Measurements from ENCODE around the gene SYNPR. TPM values are rescaled to one million over a fixed set of nuclear protein-coding genes. Genes with fewer than 3 reads are reported as not detected.

Gene SYNPR
- total RNA-seq, 1 donor from 2014 or later = not detected

- DNase-seq (ENCODE audit: low read depth in 2 of 2) = no peak
These were observed 26.3 kb downstream of the SYNPR start for GRCh38 chr3:63304421-63304820.

- no peak for DNase-seq (ENCODE audit: low read depth in 2 of 2)
These were observed 30.0 kb downstream of the SYNPR start for GRCh38 chr3:63308072-63308471.

- DNase-seq (ENCODE audit: low read depth in 2 of 2) = no peak
These were observed 31.7 kb downstream of the SYNPR start for GRCh38 chr3:63309768-63310167.

DNA sequence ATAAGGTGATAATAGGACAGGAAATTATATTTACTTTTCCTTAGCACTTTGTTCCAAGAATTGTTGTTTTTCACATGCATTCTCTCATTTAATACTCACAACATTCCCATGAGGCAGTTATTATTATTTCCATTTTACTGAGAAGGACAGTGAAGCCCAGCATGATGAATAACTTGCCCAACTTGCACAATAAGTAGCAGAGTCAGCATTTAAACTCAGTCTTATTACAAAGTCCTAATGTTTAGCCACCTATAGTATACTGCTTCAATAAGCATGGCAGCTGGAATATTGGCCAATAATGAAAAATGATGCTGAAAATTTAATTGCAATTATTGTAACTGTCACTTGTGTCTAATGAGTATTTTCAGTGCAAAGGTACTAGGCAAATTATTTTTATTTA is 45.7 kb downstream of the SYNPR start:
- no peak for DNase-seq (ENCODE audit: low read depth in 2 of 2)

DNA sequence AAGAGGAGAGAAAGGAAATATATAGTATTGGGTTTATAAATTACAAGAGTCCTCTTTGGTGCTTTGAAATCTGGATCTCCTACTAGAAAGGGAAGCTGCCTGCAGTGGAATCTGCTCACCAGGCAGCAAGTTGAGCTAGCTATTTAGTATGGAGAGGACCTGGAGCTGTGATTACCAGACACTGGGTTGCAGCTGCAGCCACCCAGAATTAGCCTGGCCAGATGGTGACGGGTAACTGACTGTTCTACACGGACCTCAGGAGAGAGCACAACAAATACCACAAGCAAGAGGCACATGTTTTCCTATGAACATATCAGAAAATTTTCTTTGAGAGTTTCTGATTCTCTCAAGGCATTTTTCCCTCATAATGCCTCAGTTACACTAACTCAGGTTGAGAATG is 46.5 kb downstream of the SYNPR start:
- no peak for DNase-seq (ENCODE audit: low read depth in 2 of 2)

DNA sequence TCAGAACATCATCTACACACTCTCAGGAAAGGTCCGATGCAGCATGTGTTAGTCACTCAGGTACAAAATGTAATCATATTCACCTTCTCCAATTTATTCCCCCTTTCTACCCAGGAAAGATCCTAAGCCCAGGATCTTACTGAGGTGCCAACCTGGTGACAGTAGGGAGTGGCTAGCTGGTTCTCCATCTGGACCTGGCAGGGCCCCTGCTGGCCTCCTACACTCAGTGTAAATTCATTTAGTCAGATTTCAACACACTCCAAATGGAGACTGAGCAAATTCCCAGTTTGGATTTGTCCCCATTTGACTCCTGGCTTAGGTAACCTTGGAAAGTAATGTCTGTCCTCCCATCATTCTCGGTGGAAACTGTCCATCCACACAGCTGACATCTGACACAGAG is 47.3 kb downstream of the SYNPR start:
- no peak for DNase-seq (ENCODE audit: low read depth in 2 of 2)

DNA sequence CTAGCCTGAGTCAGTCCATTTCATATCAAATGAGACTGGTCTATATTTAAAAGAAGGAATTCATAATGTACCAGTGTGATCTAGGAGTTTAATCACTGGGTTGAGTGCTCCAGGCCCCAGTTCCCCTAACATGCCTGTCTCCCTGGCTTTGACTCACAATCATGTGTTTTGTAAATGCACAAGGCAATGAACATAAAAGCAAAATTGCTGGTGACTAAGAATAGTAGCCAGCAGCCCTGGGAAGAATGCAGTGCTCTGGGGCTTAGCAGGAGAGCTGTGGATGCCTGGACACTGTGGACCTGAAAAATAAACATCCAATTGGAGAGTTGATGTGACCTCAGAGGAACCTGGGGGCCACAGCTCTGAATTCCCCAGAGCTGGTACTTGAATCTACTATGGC is 50.3 kb downstream of the SYNPR start:
- DNase-seq (ENCODE audit: low read depth in 2 of 2) = no peak

DNA sequence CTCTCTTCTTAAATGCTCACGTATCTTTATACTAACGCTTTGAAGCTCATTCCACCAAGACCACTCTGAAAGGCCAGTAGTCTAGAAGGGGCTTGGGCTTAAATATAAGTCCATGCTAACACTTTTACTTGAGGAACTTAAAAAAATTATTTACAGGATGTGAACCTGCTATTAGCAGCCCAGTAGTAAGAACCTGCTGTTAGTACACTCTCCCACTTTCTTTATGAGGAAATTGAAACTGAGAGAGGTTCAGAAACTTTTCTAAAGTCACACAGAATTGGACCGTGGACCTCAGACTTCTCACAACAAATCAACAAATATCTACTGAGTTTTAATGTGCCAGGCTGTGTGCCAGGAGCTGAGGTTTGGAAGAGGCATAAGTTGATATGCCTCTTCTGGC is 53.4 kb downstream of the SYNPR start:
- DNase-seq (ENCODE audit: low read depth in 2 of 2) = no peak

DNA sequence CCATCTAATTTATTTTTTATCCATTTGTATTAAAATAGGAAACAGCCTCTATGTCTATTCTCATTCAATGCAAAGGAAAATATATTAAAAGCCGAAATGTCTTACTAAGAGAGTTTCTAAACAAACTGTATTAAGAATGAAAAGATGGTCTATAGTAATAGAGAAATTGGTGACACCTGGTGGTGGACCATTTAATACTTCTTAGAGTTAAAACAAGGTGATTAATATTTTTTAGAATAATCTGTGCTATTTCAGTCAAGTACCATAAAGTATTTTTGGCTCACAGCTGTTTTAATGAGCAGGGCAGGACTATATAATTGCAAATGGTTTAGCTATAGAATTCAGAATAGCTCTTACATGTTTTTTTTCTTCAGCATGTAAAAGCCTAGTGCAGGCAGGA is 55.7 kb downstream of the SYNPR start:
- peak; percentile 15 to 36 for DNase-seq (ENCODE audit: low read depth in 2 of 2)

DNA sequence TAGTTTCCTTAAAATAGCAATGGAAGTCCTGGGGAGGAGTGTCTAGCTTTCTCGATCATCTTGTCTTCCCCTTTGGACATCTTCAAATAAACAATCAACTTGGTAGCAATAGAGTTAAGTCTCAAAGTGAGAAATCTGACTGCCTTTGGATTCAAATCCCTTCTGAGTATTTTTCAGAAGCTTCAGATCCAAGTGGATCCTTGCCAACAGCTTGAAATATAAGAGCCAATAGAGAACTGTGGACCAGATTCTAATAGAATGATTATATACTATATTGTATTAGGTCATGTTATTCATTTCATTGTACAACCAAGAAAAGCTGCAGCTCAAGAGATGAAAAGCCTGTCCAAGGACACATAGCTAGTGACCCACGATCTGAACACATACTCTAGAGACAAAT is 60.2 kb downstream of the SYNPR start:
- no peak for DNase-seq (ENCODE audit: low read depth in 2 of 2)

GRCh38 chr3:63343674-63344073 is 65.6 kb downstream of the SYNPR start:
- DNase-seq (ENCODE audit: low read depth in 2 of 2) = peak; percentile 87 to 93

- no peak for DNase-seq (ENCODE audit: low read depth in 2 of 2)
These were observed 66.6 kb downstream of the SYNPR start for GRCh38 chr3:63344661-63345060.

DNA sequence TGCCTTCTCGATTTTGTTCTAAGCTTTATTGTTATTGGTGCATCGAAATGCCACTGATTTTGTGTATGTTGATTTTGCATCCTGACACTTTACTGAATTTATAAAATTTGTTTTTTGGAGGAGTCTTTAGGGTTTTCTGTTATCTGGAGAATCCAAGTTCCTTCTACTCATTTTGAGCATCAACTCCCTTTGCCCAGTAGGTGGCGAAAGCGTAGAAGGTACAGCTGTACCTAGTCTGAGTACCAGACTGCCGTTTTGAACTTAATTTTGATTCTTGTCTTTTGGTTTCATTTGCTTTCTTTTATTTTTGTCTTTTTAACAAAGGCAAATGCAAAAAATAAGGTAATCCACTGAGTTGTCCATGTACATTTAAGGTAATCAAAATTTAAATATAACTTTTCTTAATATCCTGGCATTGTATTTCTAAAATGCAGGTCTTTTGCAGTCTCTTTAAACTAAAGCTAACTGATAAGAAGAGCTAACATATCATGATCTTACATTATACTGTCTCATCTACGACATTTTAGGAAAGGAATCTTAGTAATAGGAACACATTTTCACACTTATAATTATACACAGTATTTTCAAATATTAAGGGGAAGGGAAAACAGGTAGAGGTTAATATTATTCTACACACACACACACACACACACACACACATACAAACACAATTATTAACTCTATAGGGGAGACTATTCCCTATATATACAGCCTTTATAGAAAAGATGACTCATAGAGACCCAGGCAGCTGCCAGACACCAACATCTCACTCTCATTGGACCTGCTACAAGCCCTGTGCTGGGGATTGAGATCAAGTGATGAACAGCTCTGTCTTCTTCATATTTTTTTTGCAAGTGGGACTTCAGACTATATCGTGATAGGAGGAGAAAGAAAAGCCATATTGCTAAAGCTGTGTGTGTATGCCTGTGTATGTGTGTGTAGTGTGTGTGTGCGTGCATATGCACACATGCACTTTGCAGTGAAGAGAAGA is 71.8 kb downstream of the SYNPR start:
- DNase-seq (ENCODE audit: low read depth in 2 of 2) = peak; percentile 70 to 71

DNA sequence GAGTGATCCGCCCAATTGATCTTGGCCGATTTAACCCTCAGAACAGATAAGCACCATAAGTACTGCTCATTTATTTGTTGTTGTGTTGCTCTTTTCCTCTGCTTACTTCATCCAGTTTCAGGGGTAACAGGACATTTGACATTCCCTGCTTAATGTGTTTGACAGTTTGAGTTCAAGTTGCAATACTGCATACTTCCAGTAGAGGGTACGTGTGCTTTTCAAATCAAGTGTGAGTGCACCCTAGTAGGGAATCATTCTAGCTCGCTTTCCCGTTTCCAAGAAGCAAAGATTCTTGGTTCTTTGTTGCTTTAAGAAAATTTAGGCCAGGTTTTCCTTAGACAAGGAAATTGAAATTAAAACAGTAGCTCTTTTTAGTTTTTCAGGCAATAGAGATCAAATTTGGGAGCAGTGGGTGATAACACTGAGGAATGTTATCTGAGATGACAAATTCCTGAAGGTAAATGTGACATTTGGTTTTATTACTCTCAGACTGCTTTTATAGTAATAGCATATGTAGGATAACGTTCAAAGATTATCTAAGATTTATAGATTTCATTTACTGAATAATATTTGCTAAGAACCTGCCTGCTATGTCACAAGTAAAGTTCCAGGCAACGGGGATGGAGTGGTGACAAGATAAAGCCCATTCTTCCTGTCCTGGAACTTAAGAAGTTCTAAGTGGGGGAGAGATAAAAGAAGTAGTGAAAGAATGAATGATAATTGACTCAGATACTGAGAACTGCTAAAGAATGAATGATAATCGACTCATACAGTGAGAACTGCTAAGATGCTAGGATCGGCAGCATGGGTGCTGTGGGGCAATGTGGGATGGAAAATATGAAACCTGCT is 73.3 kb downstream of the SYNPR start:
- peak; percentile 70 to 72 for DNase-seq (ENCODE audit: low read depth in 2 of 2)

GRCh38 chr3:63352008-63352279 is 73.8 kb downstream of the SYNPR start:
- no peak for DNase-seq (ENCODE audit: low read depth in 2 of 2)

- DNase-seq (ENCODE audit: low read depth in 2 of 2) = no peak
These were observed 75.3 kb downstream of the SYNPR start for GRCh38 chr3:63353383-63353782.

DNA sequence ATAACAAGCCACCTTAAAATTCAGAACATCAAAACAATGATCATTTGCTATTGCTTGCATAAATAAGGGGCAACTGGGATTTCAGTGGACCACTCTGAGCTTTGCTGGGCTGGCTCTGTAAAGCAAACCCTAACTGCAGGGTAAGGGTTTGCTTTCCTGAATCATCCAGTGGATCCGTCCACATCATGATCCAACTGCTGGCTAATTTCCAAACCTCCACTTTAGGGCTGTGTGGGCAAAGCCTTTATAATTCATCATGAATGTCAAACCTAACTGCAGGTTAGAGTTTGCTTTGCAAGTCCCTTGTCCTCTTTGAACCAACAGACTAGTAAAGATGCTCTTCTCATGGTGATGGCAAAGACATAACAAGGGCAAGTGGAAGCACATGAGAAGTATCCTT is 76.1 kb downstream of the SYNPR start:
- no peak for DNase-seq (ENCODE audit: low read depth in 2 of 2)

GRCh38 chr3:63355809-63356208 is 77.7 kb downstream of the SYNPR start:
- no peak for DNase-seq (ENCODE audit: low read depth in 2 of 2)

DNA sequence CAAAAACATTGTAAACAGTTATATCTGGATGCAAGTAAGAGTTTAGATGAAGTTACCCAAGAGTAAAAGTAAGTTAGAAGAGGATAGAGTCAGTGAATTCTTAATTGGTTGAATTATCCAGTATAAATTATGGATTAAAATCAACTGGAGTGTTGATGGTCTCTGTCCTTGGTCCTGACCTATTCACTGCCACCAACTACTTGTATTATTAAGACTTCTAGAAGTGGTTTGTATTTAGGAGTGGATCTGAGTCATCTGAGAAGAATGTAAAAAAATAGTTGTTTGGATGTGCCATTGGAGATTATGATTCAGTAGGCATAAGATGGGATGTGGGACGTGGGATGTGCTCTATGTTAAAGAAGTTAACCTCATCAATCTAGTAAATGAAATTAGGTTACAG is 86.4 kb downstream of the SYNPR start:
- DNase-seq (ENCODE audit: low read depth in 2 of 2) = peak; percentile 52 to 67

GRCh38 chr3:63364910-63365309 is 86.8 kb downstream of the SYNPR start:
- no peak for DNase-seq (ENCODE audit: low read depth in 2 of 2)

DNA sequence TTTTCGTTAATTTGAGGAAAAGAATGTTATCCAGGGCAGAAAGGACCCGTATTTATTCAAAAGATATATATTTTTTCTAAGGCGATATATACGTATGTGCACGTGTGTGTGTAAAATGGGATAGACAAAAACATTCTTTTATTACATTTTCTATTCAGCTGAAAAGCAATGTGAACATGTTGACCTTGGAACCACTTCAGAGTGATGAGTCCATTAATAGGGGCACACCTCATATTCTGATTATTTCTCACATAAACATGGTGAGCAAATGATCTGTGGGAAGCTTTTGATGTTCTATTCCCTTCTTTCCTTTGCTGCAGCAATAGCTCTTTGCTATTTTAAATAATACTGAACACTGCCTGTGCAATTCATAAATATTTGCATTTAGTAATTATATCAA is 87.6 kb downstream of the SYNPR start:
- no peak for DNase-seq (ENCODE audit: low read depth in 2 of 2)

DNA sequence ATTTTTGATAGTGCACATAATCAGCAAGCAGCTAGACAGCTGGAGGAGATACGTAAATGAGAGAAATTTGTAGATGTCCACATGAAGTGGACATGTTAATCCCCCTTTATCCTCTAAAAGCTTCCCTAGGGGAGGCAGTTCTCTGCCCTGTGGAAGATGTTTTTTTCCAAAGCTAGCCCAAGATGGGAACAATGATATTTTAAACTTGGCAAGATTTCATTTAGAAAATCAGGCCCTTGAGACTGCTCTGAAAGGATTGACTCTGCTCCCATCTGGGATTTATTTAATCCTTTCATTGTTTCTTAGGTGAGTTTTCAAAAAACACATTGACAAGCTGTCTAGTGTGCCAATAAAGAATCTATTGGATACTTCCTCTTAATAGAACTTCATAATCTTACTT is 92.0 kb downstream of the SYNPR start:
- no peak for DNase-seq (ENCODE audit: low read depth in 2 of 2)

- no peak for DNase-seq (ENCODE audit: low read depth in 2 of 2)
These were observed 104.9 kb downstream of the SYNPR start for GRCh38 chr3:63383040-63383439.

Measured in lung microvascular endothelial cell (primary cell).